NCI-H1930 (cell line): ENCODE measurements around the gene OTOG.

Experiments
- DNase-seq, 2 experiments: peaks; one replicate each; lab custom pipeline; 2025; lab: John Stamatoyannopoulos, UW

The OTOG gene

GRCh38 chr11:17633279-17633986 is 86.4 kb downstream of the OTOG start:
- DNase-seq: no peak

- no peak for DNase-seq
Observed at GRCh38 chr11:17633987-17634775, 87.1 kb downstream of the OTOG start.

DNA sequence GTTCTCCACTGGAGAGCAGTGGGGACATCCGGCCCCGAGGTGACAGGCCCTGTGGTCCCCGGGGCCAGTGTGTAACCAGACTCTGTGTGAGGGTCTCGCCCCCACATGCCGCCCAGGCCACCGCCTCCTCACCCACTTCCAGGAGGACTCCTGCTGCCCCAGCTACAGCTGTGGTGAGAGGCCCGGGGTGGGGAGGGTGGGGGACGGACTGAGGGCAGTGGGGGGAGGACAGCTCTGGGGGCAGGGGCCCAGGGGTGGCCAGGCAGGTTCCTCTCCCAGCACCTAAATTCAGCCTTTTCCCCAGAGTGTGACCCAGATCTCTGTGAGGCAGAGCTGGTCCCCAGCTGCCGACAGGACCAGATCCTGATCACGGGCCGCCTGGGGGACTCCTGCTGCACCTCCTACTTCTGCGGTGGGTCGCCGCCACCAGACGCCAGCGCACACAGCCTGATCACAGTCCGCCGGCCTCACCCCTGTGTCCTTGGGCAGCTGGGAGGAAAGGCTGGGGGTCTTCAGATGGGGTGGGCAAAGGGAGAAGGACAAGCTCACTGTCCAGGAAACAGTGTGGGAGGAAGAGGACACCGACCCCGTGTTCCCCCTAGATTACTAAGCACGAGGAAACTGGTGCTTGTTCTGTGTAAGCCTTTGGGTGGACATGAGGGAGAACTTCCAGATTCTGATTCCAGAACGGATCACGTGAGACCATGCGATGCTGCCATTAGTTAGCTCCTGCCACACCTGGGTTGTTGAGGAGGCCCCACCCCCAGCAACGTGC is 87.9 kb downstream of the OTOG start:
- DNase-seq: no peak

GRCh38 chr11:17635551-17635938 is 88.5 kb downstream of the OTOG start:
- no peak for DNase-seq

GRCh38 chr11:17636721-17637120 is 89.7 kb downstream of the OTOG start:
- no peak for DNase-seq

GRCh38 chr11:17637901-17638300 is 90.8 kb downstream of the OTOG start:
- DNase-seq: no peak

DNA sequence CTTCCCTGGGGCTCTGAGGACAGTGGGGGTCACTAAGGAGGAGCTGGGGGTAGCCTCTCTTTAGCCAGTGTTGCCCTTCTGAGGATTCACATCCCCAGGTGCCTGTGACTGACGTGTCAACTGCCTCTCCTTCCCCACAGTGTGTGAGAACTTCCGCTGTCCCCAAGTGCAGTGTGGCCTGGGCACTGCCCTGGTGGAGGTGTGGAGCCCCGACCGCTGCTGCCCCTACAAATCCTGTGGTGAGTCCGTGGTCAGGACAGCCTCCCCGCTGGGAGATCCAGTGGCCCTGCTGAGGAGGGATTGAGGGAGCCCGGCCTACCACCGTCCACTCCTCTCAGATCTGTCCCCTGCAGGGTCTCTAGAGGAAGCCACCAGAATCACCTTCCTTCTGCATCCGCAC is 91.3 kb downstream of the OTOG start:
- DNase-seq: no peak

GRCh38 chr11:17639091-17639490 is 92.0 kb downstream of the OTOG start:
- no peak for DNase-seq

- no peak for DNase-seq
Observed at GRCh38 chr11:17639781-17640180, 92.7 kb downstream of the OTOG start.

DNA sequence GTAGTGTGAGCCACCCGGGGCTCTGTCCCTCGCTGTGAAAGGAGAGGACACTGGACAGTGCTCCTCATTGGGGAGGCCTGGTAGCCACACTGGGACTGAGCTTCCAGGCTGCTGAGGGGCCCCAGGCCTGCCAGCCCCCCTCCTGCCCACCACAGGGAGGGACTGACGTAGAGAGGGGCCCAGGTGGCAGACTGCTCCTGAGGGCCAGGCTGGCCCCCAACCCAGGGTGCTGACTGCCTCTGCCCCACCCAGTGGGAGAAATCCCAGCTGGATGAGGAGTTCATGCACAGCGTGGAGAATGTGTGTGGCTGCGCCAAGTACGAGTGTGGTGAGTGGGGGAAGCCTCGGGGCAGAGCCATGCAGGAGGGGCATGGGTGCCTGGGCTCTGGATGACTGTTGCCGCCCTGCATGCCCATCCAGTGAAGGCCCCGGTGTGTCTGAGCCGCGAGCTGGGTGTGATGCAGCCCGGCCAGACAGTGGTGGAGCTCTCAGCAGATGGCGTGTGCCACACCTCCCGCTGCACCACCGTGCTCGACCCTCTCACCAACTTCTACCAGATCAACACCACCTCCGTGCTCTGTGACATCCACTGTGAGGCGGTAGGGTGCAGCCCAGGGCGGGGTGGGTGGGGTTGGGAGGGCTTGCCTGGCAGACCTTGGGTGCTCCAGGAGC is 93.6 kb downstream of the OTOG start:
- no peak for DNase-seq

- DNase-seq: no peak
Observed at GRCh38 chr11:17641792-17642350, 94.8 kb downstream of the OTOG start.

DNA sequence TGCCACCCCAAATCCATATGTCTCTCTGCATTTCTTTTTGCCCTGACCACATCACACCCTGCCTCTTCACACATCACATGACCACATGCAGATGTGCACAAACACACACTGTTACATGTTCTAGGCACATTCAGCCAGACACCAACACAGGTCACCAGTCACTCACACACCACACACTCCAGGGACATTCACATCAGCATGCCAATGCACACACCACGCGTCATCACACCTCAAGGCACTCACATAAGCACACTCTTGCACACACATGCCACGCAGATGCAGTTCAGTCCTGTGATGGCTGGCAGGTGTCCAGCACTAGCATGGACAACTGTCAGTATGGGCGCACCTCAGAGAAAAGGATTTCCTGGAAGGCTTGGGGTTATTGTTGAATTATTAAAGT is 95.3 kb downstream of the OTOG start:
- DNase-seq: no peak

GRCh38 chr11:17642980-17643379 is 95.9 kb downstream of the OTOG start:
- no peak for DNase-seq

DNA sequence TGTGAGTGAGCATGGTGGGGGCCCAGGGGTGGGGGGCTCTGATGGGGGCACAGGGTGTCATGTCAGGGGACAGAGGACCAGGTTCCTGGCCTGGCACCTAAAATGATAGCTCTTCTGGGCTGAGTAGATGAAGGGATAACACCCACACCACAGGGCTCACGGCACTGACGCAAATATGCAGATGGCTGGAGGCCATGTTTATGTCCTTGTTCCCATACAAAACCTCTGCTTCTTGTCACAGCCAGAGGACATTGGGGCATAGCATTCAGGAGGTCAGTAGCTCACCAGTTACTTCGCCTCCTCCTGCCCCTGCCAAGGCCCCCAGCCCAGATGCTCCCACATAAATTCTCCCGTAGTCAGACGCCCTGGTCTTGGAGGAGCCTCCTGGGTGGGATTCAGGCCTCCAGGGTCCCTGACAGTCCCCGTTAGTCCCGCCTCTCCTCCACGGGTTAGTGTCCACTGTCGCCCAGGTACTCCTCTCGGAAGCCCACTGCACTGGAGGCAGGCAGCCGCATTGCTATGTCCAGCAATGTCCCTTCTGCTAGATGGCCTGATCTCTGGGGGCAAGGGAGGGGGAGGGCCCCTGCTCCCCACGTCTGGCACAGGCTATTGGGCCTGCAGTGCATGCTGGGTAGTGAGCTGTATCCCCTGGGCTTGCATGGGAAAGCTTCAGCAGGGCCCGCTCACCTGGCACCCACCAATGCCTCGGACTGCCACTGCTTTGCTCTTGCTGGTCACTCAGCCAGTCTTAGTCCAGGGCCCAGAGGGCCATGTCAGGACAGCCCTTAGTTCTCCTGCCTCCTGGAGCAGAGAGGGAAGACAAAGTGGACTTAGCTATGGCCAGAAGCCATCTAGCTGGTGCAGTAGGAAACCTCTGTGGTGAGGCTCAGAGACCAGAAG is 96.7 kb downstream of the OTOG start:
- no peak for DNase-seq

- no peak for DNase-seq
Observed at GRCh38 chr11:17645190-17645970, 98.3 kb downstream of the OTOG start.

DNA sequence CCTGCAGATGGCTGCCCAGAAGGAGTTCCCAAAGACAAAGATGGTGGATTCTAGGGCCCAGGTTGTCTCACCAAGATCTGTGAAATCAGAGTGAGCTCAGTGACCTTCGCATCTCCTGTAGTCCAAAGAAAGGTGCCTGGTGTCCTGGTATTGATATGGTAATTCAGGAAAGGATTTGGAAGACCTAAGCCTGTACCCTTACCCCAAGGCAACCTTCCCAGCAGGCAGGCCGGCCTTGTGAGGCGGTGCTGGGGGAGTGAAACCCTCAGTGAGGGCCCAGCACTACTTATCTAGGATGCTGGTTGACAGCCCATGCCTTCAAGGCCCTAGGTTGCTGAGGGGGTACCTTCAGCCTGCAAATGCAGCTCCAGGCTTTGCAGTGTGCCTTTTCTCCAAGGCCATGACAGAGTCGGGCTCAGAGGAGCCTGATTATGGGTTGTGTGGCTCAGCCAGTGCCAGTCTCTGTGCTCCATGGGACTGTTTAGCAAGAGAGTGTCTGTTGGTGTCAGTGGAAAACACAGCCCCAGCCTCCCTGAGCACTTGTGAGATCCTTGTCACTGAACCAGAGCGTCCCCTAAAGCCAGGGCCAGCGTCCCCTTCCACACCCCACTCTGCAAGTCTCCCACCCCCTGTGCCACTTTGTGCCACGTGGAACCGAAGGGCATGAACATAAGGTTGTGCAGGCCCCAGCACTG is 99.5 kb downstream of the OTOG start:
- no peak for DNase-seq

DNA sequence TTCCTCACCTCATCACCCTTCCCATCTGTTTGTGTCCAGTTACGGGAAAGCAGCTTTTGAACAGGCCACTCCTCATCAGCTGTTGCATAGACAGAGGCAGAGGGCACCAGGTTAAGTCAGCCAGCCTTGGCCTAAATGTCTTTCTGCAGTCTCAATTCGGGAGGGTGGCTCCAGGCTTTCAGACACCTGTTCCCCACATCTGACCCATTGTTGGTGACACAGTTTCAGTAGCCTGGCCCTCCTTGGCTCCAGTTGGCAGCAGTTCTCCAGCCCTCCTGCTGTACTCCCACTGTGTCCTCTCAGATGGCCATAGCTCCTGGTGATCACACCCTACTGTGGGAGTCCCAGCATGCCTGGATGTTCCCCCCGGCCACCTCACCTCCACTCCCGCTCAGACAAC is 101.5 kb downstream of the OTOG start:
- no peak for DNase-seq

- DNase-seq: no peak
Observed at GRCh38 chr11:17649261-17649660, 102.2 kb downstream of the OTOG start.

DNA sequence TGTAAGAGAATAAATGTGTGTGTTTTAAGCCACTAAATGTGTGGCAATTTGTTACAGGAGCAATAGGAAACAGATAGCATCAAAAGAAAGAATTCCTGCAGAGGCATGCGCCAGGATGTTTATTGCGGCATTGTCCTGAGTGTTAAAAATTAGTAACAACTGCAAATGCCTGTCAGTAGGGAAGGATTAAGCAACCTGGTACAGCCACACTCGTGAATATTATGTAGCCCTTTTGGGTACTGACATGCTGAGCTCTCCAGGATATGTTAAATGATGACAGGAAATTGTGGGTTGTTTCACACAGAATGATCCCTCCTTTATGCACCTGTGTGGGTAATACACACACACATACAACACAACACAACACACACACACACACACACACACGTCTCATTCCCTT is 102.6 kb downstream of the OTOG start:
- DNase-seq: no peak
